ENCODE results near the gene SERPINB3. TPM values are rescaled to one million over a fixed set of nuclear protein-coding genes. Genes with fewer than 3 reads are reported as not detected.
"Not testable (repeated sequence)": the region's sequence is repeated elsewhere in the genome, so short reads cannot be mapped to it uniquely, and the experiment has no call there.

Gene SERPINB3
- not detected for total RNA-seq

GRCh38 chr18:63661750-63662149, at the start of gene SERPINB3:
Gene SERPINB3, minus strand, starts transcription at chr18:63661893. Its CDS starts 677 bp downstream, at chr18:63661216.
- ATAC-seq; DNase-seq; H3K4me3 ChIP-seq; H3K9me3 ChIP-seq; H3K4me1 ChIP-seq; intact Hi-C loops (cut with DNase I); H3K36me3 ChIP-seq (replicated peaks in 1 of 2; ENCODE audit: insufficient read depth in 1 of 2, low read depth in 2 of 2); H3K27me3 ChIP-seq; H3K27ac ChIP-seq: not testable (repeated sequence)
- 58 to 69% methylated on average over 2 of the region's 3 CpGs for WGBS, 2 donors

GRCh38 chr18:63708650-63709049, 47.0 kb upstream of the SERPINB3 start:
- intact Hi-C loops (cut with DNase I), result no loop called here
- H3K27ac ChIP-seq, result no peak overlapping the region
- H3K27me3 ChIP-seq, result no peaks in the 10 kb centered on the region
- WGBS, 2 donors, result 45 to 53% methylated on average over 3 of the region's 3 CpGs
- ATAC-seq (no peak), DNase-seq (no peak)
- TF ChIP-seq POLR2A (IDR thresholded peaks at IDR 0.05) (no peak), CTCF (IDR thresholded peaks at IDR 0.05) (no peak)
- no peak overlapping the region for H3K4me3 ChIP-seq
- H3K9me3 ChIP-seq, result no peaks in the 10 kb centered on the region
- no peaks in the 10 kb centered on the region for H3K36me3 ChIP-seq (replicated peaks in 1 of 2; ENCODE audit: insufficient read depth in 1 of 2, low read depth in 2 of 2)
- H3K4me1 ChIP-seq, result no peaks in the 10 kb centered on the region

- no peak overlapping the region for H3K4me3 ChIP-seq
- no peak for TF ChIP-seq CTCF (IDR thresholded peaks at IDR 0.05)
- no peak for TF ChIP-seq POLR2A (IDR thresholded peaks at IDR 0.05)
- no peaks in the 10 kb centered on the region for H3K27me3 ChIP-seq
- WGBS, 2 donors, result 40 to 56% methylated on average over 1 of the region's 1 CpG
- ATAC-seq, result no peak
- no peaks in the 10 kb centered on the region for H3K9me3 ChIP-seq
- no peaks in the 10 kb centered on the region for H3K4me1 ChIP-seq
- no peaks in the 10 kb centered on the region for H3K36me3 ChIP-seq (replicated peaks in 1 of 2; ENCODE audit: insufficient read depth in 1 of 2, low read depth in 2 of 2)
- no peak overlapping the region for H3K27ac ChIP-seq
- intact Hi-C loops (cut with DNase I), result no loop called here
- no peak for DNase-seq
Measured at GRCh38 chr18:63707816-63708215, 46.1 kb upstream of the SERPINB3 start.

GRCh38 chr18:63705401-63705800, 43.7 kb upstream of the SERPINB3 start:
- DNase-seq (no peak), ATAC-seq (no peak)
- Histone ChIP-seq H3K4me1 (no peaks in the 10 kb centered on the region), H3K36me3 (replicated peaks in 1 of 2; ENCODE audit: insufficient read depth in 1 of 2, low read depth in 2 of 2) (no peaks in the 10 kb centered on the region), H3K9me3 (no peaks in the 10 kb centered on the region), H3K4me3 (no peak overlapping the region), H3K27ac (no peak overlapping the region), H3K27me3 (no peaks in the 10 kb centered on the region)
- WGBS, 2 donors, result 72 to 74% methylated on average over 2 of the region's 2 CpGs
- intact Hi-C loops (cut with DNase I), result no loop called here
- TF ChIP-seq POLR2A (IDR thresholded peaks at IDR 0.05) (no peak), CTCF (IDR thresholded peaks at IDR 0.05) (no peak)

GRCh38 chr18:63702660-63703059, 41.0 kb upstream of the SERPINB3 start, which contains the start of gene SERPINB11:
Gene SERPINB11, plus strand, starts transcription at chr18:63702960. Its CDS starts 7,234 bp downstream, at chr18:63710194.
- WGBS, 2 donors, result 60 to 61% methylated on average over 2 of the region's 2 CpGs
- intact Hi-C loops (cut with DNase I), result no loop called here

More at GRCh38 chr18:63702660-63703059, 41.0 kb upstream of the SERPINB3 start, which contains the start of gene SERPINB11:
- Histone ChIP-seq H3K4me1 (no peaks in the 10 kb centered on the region), H3K27ac (no peak within 1 kb of the TSS), H3K27me3 (no peaks in the 10 kb centered on the region), H3K4me3 (no peak within 1 kb of the TSS), H3K9me3 (no peaks in the 10 kb centered on the region), H3K36me3 (replicated peaks in 1 of 2; ENCODE audit: insufficient read depth in 1 of 2, low read depth in 2 of 2) (no peaks in the 10 kb centered on the region)
- ATAC-seq (no peak), DNase-seq (no peak)
- TF ChIP-seq CTCF (IDR thresholded peaks at IDR 0.05) (no peak), POLR2A (IDR thresholded peaks at IDR 0.05) (no peak)

Data from body of pancreas (tissue), 4 donors.